Osteoblast (primary cell): ENCODE results near the gene CYP4B1. TPM values are rescaled to one million over a fixed set of nuclear protein-coding genes. Genes with fewer than 3 reads are reported as not detected.

Experiments
- DNase-seq: peaks from one replicate; pipeline ENCODE4 v3.0.0; 2011; ENCODE audit warnings: low spot score, mixed read lengths; ENCODE audit not compliant: insufficient read length; ENCODE audit errors: missing footprints
- H2AFZ ChIP-seq: 2 replicates; pipeline ENCODE4 v1.6.0; 2011; ENCODE audit warnings: mild to moderate bottlenecking, low read length
- H3K27ac ChIP-seq: 2 replicates; pipeline ENCODE4 v1.5.1; 2011; ENCODE audit warnings: mild to moderate bottlenecking, low read depth, low read length, moderate library complexity
- H3K27me3 ChIP-seq: 2 replicates; pipeline ENCODE4 v1.6.0; 2012; ENCODE audit warnings: mild to moderate bottlenecking, control low read depth, inconsistent platforms, low read length, moderate library complexity; ENCODE audit not compliant: insufficient read depth
- H3K36me3 ChIP-seq: 2 replicates; pipeline ENCODE4 v1.5.1; 2011; ENCODE audit warnings: mild to moderate bottlenecking, low read length, control low read depth, moderate library complexity; ENCODE audit not compliant: insufficient read depth
- H3K4me1 ChIP-seq: 2 replicates; pipeline ENCODE4 v1.5.1; 2011; ENCODE audit warnings: mild to moderate bottlenecking, low read length, control low read depth, moderate library complexity; ENCODE audit not compliant: insufficient read depth
- H3K4me2 ChIP-seq: 2 replicates; pipeline ENCODE4 v1.6.0; 2011; ENCODE audit warnings: mild to moderate bottlenecking, low read length; ENCODE audit not compliant: insufficient read depth
- H3K4me3 ChIP-seq: fragments of 200-600 bp; sonication (generic); 3 replicates; pipeline ENCODE4 v1.5.1; 2012; ENCODE audit warnings: mild to moderate bottlenecking, low read length, inconsistent platforms; ENCODE audit not compliant: insufficient read depth
- H3K79me2 ChIP-seq: 2 replicates; pipeline ENCODE4 v1.6.0; 2012; ENCODE audit warnings: mild to moderate bottlenecking, low read length, control low read depth, inconsistent platforms; ENCODE audit not compliant: insufficient read depth
- H3K9me3 ChIP-seq: 2 replicates; pipeline ENCODE4 v1.5.1; 2011; ENCODE audit warnings: low read depth, low read length, control low read depth
- H4K20me1 ChIP-seq: 2 replicates; pipeline ENCODE4 v1.6.0; 2012; ENCODE audit warnings: mild to moderate bottlenecking, low read length, control low read depth; ENCODE audit not compliant: insufficient read depth
- total RNA-seq: library from RNA; depleted of rRNA; stranded (reverse); fragments of >200 nt; gene quantifications from 2 replicates; pipeline ENCODE4 v1.2.3, GENCODE V29; 2012
- TF ChIP-seq, protein P1 (sequence below): IDR thresholded peaks from 2 replicates; pipeline ENCODE4 v1.5.1; 2011; ENCODE audit warnings: mild to moderate bottlenecking, low read depth, low read length, moderate library complexity; ENCODE audit errors: extremely low read depth

Gene CYP4B1
- total RNA-seq, 1 donor: not detected

DNA sequence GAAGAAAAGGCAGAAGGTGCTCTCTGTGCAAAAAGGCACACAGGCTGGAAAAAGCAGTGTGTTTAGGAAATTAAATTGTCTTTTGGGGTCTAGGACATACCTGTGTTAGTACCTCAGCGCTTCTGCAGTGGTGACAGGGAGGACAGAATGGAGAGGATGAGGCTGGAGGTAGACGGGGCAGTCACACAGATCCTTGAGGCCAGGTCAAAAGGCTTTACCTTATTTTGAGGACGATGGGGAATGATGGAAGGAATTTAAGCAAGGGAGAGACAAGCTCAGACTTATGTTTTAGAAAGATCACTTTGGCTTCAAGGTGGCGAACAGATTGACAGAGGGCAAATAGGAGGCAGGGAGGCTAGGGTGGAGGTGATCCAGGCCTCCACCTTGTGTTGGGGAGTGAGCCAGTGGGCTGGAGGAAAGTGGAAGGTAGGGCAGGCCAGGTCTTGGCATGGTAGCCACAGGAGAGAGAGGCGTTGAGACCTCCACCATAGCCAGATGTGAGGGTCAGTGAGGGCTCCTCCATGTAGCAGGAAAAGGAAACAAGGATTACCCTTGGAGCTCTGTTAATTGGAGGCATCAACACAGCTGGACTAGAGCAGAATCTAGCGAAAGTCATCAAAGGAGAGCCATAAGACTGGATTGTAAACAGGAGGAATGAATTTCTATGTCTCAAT is 4.2 kb downstream of the CYP4B1 start:
- H3K4me1 ChIP-seq: no peaks in the 10 kb centered on the region
- TF ChIP-seq, protein P1, sequence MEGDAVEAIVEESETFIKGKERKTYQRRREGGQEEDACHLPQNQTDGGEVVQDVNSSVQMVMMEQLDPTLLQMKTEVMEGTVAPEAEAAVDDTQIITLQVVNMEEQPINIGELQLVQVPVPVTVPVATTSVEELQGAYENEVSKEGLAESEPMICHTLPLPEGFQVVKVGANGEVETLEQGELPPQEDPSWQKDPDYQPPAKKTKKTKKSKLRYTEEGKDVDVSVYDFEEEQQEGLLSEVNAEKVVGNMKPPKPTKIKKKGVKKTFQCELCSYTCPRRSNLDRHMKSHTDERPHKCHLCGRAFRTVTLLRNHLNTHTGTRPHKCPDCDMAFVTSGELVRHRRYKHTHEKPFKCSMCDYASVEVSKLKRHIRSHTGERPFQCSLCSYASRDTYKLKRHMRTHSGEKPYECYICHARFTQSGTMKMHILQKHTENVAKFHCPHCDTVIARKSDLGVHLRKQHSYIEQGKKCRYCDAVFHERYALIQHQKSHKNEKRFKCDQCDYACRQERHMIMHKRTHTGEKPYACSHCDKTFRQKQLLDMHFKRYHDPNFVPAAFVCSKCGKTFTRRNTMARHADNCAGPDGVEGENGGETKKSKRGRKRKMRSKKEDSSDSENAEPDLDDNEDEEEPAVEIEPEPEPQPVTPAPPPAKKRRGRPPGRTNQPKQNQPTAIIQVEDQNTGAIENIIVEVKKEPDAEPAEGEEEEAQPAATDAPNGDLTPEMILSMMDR: no peak
- no peaks in the 10 kb centered on the region for H3K36me3 ChIP-seq
- H2AFZ ChIP-seq: no peak overlapping the region
- no peaks in the 10 kb centered on the region for H3K9me3 ChIP-seq
- H3K4me3 ChIP-seq: no peak overlapping the region
- no peaks in the 10 kb centered on the region for H3K27me3 ChIP-seq
- no peak overlapping the region for H3K4me2 ChIP-seq
- no peaks in the 10 kb centered on the region for H3K79me2 ChIP-seq
- H4K20me1 ChIP-seq: no peaks in the 10 kb centered on the region
- H3K27ac ChIP-seq: no peak overlapping the region
- no peak for DNase-seq

DNA sequence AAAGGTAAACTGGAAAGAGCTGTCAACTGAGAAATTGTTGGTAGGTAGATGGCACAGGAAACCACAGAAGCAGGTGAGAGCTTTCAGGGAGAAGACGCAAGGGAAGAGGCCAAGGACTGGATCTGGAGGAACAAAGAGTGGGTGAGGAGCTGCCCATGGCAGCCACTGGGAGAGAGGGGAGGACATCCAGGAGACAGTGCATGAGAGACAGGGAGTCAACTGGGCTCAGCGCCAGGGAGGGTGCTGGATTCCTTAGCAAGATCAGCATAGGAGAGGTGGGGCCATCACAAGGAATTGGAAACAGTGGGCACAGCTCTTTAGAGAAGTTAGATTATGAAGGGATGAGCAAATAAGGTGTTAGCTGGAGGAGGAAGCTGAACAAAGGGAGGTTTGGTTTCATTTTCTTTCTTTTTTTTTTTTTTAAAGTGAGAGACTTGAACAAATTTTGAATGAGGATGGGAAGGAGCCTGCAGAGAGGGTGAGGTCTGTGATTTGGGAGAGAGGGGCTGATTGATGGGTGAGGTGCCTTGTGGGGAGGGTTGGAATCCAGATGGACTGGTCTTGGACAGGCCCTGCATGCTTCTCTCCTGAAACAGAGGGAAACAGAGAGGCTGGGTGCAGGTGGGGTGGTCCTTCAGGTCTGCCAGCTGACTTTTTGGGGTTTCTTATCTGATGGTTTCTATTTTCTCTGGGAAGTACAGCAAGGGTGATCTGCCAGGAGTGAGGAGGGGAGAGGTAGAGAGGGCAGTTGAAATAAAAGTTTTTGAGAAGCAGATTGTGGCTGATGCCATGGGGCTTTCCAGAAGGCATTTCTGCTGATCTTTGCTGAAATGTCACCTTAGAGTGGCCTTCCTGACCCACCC is 5.4 kb downstream of the CYP4B1 start:
- no peak overlapping the region for H3K4me3 ChIP-seq
- no peaks in the 10 kb centered on the region for H3K27me3 ChIP-seq
- no peak overlapping the region for H3K27ac ChIP-seq
- no peak overlapping the region for H2AFZ ChIP-seq
- no peaks in the 10 kb centered on the region for H3K9me3 ChIP-seq
- no peak for DNase-seq
- no peaks in the 10 kb centered on the region for H3K4me1 ChIP-seq
- H3K36me3 ChIP-seq: no peaks in the 10 kb centered on the region
- H3K79me2 ChIP-seq: no peaks in the 10 kb centered on the region
- H3K4me2 ChIP-seq: no peak overlapping the region
- no peaks in the 10 kb centered on the region for H4K20me1 ChIP-seq
- TF ChIP-seq, protein P1: no peak

DNA sequence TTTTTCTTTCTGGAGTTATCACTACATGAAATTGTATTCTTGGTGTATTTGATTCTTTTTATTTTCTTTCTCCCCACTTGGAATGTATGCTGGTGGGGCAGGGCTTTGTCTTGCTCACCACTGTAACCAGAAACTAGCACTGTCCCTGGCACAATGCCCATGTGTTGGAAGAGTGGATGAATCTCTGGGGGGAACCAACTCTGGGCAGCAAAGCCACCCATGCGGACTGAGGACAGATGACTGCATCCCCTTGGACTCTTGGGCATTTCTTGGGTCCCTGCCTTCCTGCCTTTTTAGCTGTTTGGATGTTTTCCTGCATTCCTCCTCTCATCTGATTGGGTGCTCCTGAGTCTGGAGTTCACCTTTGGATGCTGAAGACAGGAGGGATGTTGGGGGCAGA is 6.1 kb downstream of the CYP4B1 start:
- Histone ChIP-seq H3K4me2 (no peak overlapping the region), H3K9me3 (no peaks in the 10 kb centered on the region), H3K79me2 (no peaks in the 10 kb centered on the region), H3K27me3 (no peaks in the 10 kb centered on the region), H2AFZ (no peak overlapping the region), H3K27ac (no peak overlapping the region), H4K20me1 (no peaks in the 10 kb centered on the region), H3K36me3 (no peaks in the 10 kb centered on the region), H3K4me1 (no peaks in the 10 kb centered on the region), H3K4me3 (no peak overlapping the region)
- TF ChIP-seq, protein P1: no peak
- DNase-seq: no peak

DNA sequence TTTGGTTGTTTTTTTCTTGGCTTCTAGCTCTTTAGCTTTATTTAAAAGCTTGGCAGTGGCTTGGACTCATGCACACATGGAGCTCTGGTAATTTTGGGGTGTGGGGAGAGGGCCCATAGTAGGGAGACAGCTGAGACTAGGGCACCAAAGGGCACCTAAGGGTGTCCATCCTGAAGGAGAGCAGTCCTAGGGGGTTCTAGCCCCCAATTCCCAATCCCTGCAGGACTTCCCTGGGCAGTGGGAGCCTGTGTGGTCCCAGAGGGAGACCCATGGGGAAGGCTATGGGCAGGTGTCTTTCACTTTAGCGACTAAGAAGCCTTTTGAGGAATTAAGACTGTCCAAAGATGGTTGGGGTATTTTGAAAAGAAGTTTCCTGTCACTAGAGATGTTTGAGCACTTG is 6.9 kb downstream of the CYP4B1 start:
- TF ChIP-seq, protein P1: no peak
- no peak for DNase-seq
- no peak overlapping the region for H3K27ac ChIP-seq
- H3K79me2 ChIP-seq: no peaks in the 10 kb centered on the region
- H3K4me2 ChIP-seq: no peak overlapping the region
- no peaks in the 10 kb centered on the region for H3K9me3 ChIP-seq
- no peaks in the 10 kb centered on the region for H3K36me3 ChIP-seq
- no peaks in the 10 kb centered on the region for H3K4me1 ChIP-seq
- no peaks in the 10 kb centered on the region for H3K27me3 ChIP-seq
- no peak overlapping the region for H2AFZ ChIP-seq
- no peaks in the 10 kb centered on the region for H4K20me1 ChIP-seq
- no peak overlapping the region for H3K4me3 ChIP-seq
